Ovary (tissue), 9 donors: Measurements from ENCODE around the gene ST8SIA2. TPM values are rescaled to one million over a fixed set of nuclear protein-coding genes. Genes with fewer than 3 reads are reported as not detected.

Experiments
- DNase-seq, 5 donors: peaks; one replicate each; pipeline ENCODE4 v3.0.0-alpha.2; 2019 to 2020
- H3K27ac ChIP-seq, 2 donors: fragments of 200-600 bp; one replicate each; pipeline versions ENCODE4 v1.5.1 to v1.8.0; 2019 to 2022
- H3K27me3 ChIP-seq: fragments of 200-600 bp; one replicate; pipeline ENCODE4 v1.8.0; 2022
- H3K36me3 ChIP-seq: fragments of 200-600 bp; sonication (generic); one replicate; pipeline ENCODE4 v1.5.1; 2019
- H3K4me1 ChIP-seq: one replicate; pipeline ENCODE4 v1.8.1; 2013; ENCODE audit warnings: mild to moderate bottlenecking, moderate library complexity; ENCODE audit not compliant: insufficient read depth
- H3K4me3 ChIP-seq: fragments of 200-600 bp; sonication (generic); one replicate; pipeline ENCODE4 v1.5.1; 2017
- H3K9me3 ChIP-seq, 2 donors: fragments of 200-600 bp in 1 of 2; sonication (generic) in 1 of 2; one replicate each; pipeline versions ENCODE4 v1.5.1 to v1.8.1; 2013 to 2019; ENCODE audit warnings: mild to moderate bottlenecking in 1 of 2, moderate library complexity in 1 of 2
- CTCF ChIP-seq, 3 donors: fragments of 450-650 bp in 2 of 3; fragments of 200-600 bp in 1 of 3; IDR thresholded peaks; one replicate each; pipeline versions ENCODE4 v1.5.1 to v1.8.0; 2016 to 2022; ENCODE audit warnings: antibody characterized with exemption in 3 of 3, mild to moderate bottlenecking in 1 of 3
- EP300 ChIP-seq: sonication (generic); formaldehyde crosslinking; IDR thresholded peaks from one replicate; pipeline ENCODE4 v1.6.1; 2017; ENCODE audit warnings: antibody characterized with exemption
- POLR2A ChIP-seq: fragments of 450-650 bp; IDR thresholded peaks from one replicate; pipeline ENCODE4 v1.6.1; 2017; ENCODE audit warnings: antibody characterized with exemption, mild to moderate bottlenecking, moderate library complexity
- WGBS, 3 donors: extraction: QIAGEN DNeasy Blood & Tissue Kit in 1 of 3; methylation state at CpG; one replicate each; pipeline versions ENCODE4 v1.1.5 to v1.1.7; 2013 to 2017; 5-methylcytosine and 5-hydroxymethylcytosine counted together
- intact Hi-C, 4 donors: fragments of 100-400 bp; cut with DNase I; formaldehyde crosslinking; loops; one replicate each; pipeline versions ENCODE4 v1.11.0 to v1.15.1; 2022 to 2023
- polyA plus RNA-seq, 2 donors: library from polyadenylated mRNA; stranded (reverse); fragments of 200-250 nt in 1 of 2; fragments of 350-450 nt in 1 of 2; fragmentation: Illumina TruSeq in 1 of 2; extraction: RNeasy Lipid Tissue Mini Kit (QIAGEN cat#74804) in 1 of 2; gene quantifications; one replicate each; pipeline ENCODE4 v1.2.3, GENCODE V29; 2013 to 2014
- total RNA-seq, 7 donors: library from RNA; depleted of rRNA in 2 of 7; stranded (reverse); fragments of >200 nt in 2 of 7; fragmentation: NEBNext Ultra II Directional in 3 of 7; extraction: Animal tissue kit (Norgen Biotek cat#: 25700) in 3 of 7; gene quantifications; one replicate each; pipeline versions ENCODE4 v1.1.0 to v1.2.4, GENCODE V29; 2016 to 2023
- donor health status: DM: no; HTN: no; CAD: no; lungs with moderate emphysema.
- donor health status: DM: no; HTN: no; CAD: no.
- donor health status: Bipolar disorder and iron deficiency.
- donor health status: DM: yes; HTN: yes; CAD: no.
- donor health status: DM: no; HTN: no; CAD: no.
- donor health status: DM: yes; HTN: yes; CAD: no.

ST8SIA2 gene
- total and polyA plus RNA-seq, 9 donors: 0.01 to 0.46 (median 0.18) TPM; not detected in 4

- intact Hi-C loops: no loop called here
- H3K36me3 ChIP-seq: no peaks in the 10 kb centered on the region
- H3K9me3 ChIP-seq: no peaks in the 10 kb centered on the region
- DNase-seq: no peak
- no peaks in the 10 kb centered on the region for H3K27me3 ChIP-seq
- H3K4me1 ChIP-seq: no peaks in the 10 kb centered on the region
- 52 to 77% (median 66%) methylated on average over 1 of the region's 1 CpG for WGBS, 3 donors
- H3K4me3 ChIP-seq: no peak overlapping the region
- H3K27ac ChIP-seq: no peak overlapping the region
- no peak for TF ChIP-seq EP300
- no peak for TF ChIP-seq CTCF (IDR thresholded peaks at IDR 0.05)
- TF ChIP-seq POLR2A: no peak
These were observed 18.6 kb upstream of the ST8SIA2 start for GRCh38 chr15:92375057-92375456.

- 63 to 76% (median 70%) methylated on average over 3 of the region's 3 CpGs for WGBS, 3 donors
- no peak for DNase-seq
- TF ChIP-seq EP300: no peak
- TF ChIP-seq POLR2A: no peak
- no peak for TF ChIP-seq CTCF (IDR thresholded peaks at IDR 0.05)
- no peaks in the 10 kb centered on the region for H3K27me3 ChIP-seq
- H3K4me1 ChIP-seq: no peaks in the 10 kb centered on the region
- no peaks in the 10 kb centered on the region for H3K9me3 ChIP-seq
- no peak overlapping the region for H3K27ac ChIP-seq
- H3K4me3 ChIP-seq: no peak overlapping the region
- intact Hi-C loops: no loop called here
- H3K36me3 ChIP-seq: no peaks in the 10 kb centered on the region
These were observed 17.6 kb upstream of the ST8SIA2 start for GRCh38 chr15:92376109-92376508.

- H3K27ac ChIP-seq: no peak overlapping the region
- TF ChIP-seq POLR2A (no peak), EP300 (no peak), CTCF (IDR thresholded peaks at IDR 0.05) (no peak)
- no peak overlapping the region for H3K4me3 ChIP-seq
- WGBS, 3 donors: 79 to 86% (median 85%) methylated on average over 10 of the region's 10 CpGs
- intact Hi-C loops: no loop called here
- DNase-seq: no peak
- H3K4me1 ChIP-seq: no peaks in the 10 kb centered on the region
- no peaks in the 10 kb centered on the region for H3K36me3 ChIP-seq
- no peaks in the 10 kb centered on the region for H3K27me3 ChIP-seq
- no peaks in the 10 kb centered on the region for H3K9me3 ChIP-seq
These were observed 16.4 kb upstream of the ST8SIA2 start for GRCh38 chr15:92377083-92377789.

- no peaks in the 10 kb centered on the region for H3K27me3 ChIP-seq
- DNase-seq: no peak
- H3K27ac ChIP-seq: no peak overlapping the region
- no peak overlapping the region for H3K4me3 ChIP-seq
- intact Hi-C loops: no loop called here
- no peak for TF ChIP-seq POLR2A
- TF ChIP-seq EP300: no peak
- WGBS, 3 donors: 35 to 49% (median 41%) methylated on average over 10 of the region's 10 CpGs
- no peaks in the 10 kb centered on the region for H3K9me3 ChIP-seq
- no peaks in the 10 kb centered on the region for H3K36me3 ChIP-seq
- H3K4me1 ChIP-seq: no peaks in the 10 kb centered on the region
These were observed 10.0 kb upstream of the ST8SIA2 start for GRCh38 chr15:92383519-92384324.

- intact Hi-C loops: no loop called here
These were observed 9.3 kb upstream of the ST8SIA2 start for GRCh38 chr15:92384381-92384780.

More at GRCh38 chr15:92384381-92384780, 9.3 kb upstream of the ST8SIA2 start:
- Histone ChIP-seq H3K4me1 (no peaks in the 10 kb centered on the region), H3K36me3 (no peaks in the 10 kb centered on the region), H3K9me3 (no peaks in the 10 kb centered on the region), H3K27ac (no peak overlapping the region), H3K4me3 (no peak overlapping the region), H3K27me3 (no peaks in the 10 kb centered on the region)
- no peak for DNase-seq
- 61 to 76% (median 69%) methylated on average over 2 of the region's 2 CpGs for WGBS, 3 donors
- TF ChIP-seq CTCF (IDR thresholded peaks at IDR 0.05) (no peak), POLR2A (no peak), EP300 (no peak)
